GM19468 (cell line): ENCODE data around the gene PGAP6.
"Not testable (repeated sequence)": the region's sequence is repeated elsewhere in the genome, so short reads cannot be mapped to it uniquely, and the experiment has no call there.

Source experiments
- ATAC-seq: cut with Tn5 transposase; IDR thresholded peaks from one replicate; pipeline ENCODE4 v1.9.1; 2021; ENCODE audit warnings: mild to moderate bottlenecking, moderate library complexity, moderate number of reproducible peaks; ENCODE audit not compliant: unreplicated experiment; ENCODE audit errors: extremely low read depth

Gene PGAP6

DNA sequence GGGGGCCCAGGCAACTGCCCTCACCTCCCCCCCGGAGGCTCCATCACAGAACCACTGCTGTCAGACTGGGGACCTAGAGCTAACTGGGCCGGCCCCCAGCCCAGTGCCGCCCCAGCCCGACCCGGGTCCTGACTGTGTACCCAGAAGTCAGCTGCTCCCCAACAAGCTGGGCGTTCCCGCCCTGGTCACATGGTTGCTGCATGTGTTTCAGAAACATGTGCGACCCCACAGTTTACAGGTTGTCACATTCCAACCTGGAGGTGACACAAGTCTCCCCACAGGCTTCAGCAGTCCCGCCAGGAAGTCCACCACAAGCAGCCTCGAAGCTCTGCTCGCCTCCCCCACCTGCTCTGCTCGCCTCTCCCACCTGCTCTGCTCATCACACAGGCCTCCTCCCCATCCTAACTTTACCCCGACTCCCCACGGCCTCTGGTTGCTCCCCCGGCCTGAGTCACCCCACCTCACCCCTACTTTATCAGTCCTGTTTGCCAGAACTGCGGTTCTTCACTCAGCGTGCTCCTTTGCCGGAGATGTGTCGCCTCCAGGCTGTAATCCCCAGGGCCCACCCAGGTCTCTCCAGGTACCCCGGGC is 12.4 kb downstream of the PGAP6 start:
- ATAC-seq: no peak

DNA sequence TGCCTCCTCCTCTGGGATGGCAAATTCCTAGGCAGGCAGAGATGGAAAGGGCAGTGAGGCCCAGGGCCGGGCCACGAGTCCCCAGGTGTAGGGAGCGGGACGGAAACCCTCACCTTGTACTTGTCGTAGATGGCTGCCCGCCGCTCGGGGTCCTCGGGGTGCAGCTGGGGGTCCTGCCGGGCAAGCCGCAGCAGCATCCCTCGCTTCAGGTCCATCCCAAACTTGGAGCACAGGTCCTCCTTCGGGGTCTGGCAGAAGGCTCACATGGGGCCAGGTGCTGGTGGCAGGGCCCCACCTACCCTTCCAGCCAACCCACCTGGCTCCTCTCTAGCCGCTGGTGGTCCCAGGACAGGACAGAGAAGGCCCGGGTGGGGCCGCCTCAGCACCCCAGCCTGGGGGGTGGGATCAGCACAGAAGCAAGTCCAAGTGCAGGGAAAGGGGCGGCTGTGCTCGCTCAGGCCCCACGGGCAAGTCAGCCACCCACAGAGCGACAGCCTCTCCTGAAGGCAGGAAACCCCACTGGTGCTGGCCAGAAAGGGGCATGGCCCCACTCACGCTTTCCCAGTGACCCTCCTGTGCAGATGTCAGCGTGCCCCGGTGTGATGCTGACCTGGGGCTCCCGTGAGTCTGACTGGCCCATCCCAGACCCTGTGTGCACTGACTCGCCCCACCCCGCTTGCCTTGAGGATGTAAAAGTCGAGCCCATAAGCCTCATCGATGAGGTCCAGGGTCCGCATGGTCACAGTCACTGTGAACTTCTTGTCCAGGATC is 13.2 kb downstream of the PGAP6 start:
- no peak for ATAC-seq

GRCh38 chr16:367333-367903 is 14.4 kb downstream of the PGAP6 start:
- ATAC-seq: no peak

DNA sequence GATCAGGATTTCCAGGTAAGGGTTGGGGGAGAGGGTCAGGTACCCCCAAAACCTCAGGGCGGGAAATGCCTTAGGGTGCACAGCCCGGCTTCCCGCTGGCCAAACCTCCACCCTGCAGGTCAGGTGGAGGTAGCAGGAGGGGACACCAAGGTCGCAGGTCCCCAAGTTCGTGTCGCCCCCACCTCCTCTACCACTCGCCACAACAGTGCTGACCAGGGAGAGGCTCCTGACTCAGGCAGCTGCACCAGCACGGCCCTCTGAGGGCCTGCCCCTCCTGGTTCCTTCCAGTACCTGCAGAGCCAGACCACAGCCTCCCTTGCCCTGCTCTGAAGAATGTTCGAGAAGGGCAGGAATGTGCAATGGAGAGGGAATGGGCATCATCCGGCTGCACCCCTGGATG is 15.3 kb downstream of the PGAP6 start:
- ATAC-seq: no peak

DNA sequence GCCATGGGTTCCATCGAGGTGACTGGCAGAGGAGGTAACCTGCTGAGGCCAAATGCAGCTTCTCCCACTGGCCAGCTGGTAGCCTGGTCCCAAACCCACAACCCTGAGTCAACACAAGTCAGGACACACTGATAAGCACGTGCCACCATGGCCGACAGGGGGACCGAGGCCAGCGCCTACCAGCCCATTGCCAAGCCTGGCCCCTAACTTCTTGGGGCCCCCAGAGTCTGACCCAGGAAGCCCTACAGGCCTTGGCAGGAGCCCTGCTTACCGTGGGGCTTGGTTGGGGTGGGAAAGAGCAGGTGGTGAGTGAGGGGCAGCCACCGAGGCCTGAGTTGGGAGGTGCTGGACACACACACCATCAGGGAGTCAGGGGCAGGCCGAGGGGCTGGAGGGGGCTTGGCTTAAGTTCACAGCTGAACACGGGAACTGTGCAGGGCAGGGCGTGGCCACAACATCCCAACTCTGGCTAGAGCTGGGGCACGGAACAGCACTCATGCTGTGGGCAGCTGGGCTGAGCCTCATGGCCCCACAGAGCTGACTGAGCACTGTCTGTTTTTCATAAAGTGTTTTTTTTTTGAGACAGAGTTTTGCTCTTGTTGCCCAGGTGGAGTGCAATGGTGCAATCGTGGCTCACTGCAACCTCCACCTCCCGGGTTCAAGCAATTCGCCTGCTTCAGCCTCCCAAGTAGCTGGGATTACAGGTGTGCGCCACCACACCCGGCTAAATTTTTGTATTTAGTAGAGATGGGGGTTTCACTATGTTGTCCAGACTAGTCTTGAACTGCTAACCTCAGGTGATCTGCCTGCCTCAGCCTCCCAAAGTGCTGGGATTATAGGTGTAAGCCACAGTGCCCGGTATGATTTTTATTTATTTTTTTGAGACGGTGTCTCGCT is 16.9 kb downstream of the PGAP6 start:
- no peak for ATAC-seq

DNA sequence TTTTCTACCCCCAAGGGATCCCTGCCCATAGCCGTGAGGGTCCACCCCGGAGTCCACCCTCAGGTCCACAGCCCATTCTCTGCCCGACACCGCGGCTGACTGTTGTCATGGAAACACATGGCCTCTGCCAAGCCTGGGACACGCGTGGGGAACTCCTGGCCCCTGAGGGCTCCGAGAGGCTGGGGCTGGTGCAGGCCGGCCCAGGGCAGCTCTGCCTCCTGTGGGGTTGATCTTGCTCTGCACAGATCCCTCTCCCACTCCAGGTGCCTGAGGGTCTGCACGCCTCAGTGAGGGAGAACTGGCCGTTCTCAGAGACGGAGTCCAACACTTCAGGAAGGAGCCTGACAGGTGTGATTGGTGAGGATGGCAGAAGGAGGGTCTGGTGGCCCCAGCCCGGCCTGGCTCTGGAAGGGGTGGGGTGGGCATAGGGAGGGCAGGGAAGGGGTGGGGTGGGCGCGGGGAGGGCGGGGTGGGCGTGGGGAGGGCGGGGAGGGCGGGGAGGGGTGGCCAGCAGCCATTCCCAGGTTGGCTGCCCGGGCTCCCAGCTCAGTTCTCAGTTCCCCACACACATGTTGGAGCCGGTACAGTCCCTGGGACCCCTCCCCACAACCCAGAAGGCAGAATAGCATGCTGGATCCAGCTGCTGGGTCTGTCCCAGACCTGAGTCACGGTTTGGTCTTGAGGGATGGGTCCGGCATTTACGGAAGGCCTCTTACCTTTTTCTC is 17.9 kb downstream of the PGAP6 start:
- ATAC-seq: no peak

GRCh38 chr16:363110-363765 is 18.5 kb downstream of the PGAP6 start:
- no peak for ATAC-seq

GRCh38 chr16:362702-362999 is 19.1 kb downstream of the PGAP6 start:
- ATAC-seq: not testable (repeated sequence)

GRCh38 chr16:361872-362701 is 19.7 kb downstream of the PGAP6 start:
- no peak for ATAC-seq

DNA sequence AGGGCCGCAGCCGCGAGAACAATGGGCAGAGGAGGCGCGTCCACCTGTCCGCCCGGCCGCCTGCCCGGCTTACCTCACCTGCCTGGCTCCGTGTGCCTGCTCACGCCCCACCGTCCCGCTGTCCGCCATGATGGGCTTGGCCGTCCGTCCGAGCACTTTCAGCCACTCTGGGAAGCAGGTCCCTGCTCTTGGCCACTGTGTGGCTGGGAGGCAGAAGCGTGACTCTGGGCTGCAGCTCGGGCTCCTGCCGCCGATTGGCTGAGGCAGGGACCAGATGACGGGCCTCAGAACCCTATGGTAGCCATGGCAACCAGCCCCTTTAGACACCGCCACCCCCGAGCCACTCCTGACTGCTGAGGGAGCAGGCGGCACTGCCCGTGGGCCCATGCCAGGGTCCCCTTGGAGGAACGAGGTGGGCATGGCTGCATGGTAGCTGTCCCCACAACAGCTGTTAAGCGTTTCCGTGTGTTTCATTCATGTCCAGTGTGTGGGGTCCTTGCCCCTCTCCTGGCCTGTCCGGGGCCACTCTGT is 20.4 kb downstream of the PGAP6 start:
- no peak for ATAC-seq

DNA sequence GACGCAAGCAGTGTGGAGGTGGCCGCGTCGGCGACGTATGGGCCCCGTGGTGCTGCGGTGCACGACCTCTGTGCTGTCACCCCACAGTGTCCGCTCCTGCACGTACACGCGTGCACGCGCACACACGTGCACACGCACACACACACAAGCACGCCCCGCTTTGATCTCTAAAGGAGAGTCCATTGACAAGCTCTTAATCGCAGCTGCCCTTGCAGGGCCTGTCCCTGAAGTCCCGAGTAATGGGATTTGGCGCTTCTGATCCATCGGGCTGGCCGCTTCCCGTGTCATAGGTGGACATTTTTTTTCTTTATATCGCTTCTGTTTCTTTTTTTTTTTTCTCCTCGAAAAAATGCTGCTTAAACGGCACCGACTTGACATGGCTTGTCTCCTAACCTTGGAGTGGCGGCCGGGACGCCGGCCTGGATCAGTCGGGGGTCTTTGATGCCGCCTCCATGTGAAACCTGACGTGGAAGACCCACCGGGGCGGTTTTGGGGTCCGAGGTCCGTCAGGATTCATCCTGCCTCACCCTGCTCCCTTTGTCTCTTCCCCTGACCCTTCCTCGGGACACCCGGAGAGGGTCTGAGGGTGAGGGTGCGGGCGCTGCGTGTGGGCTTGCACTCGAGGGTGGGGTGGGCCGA is 21.0 kb downstream of the PGAP6 start:
- ATAC-seq: no peak

GRCh38 chr16:359871-360697 is 21.7 kb downstream of the PGAP6 start:
- ATAC-seq: no peak

DNA sequence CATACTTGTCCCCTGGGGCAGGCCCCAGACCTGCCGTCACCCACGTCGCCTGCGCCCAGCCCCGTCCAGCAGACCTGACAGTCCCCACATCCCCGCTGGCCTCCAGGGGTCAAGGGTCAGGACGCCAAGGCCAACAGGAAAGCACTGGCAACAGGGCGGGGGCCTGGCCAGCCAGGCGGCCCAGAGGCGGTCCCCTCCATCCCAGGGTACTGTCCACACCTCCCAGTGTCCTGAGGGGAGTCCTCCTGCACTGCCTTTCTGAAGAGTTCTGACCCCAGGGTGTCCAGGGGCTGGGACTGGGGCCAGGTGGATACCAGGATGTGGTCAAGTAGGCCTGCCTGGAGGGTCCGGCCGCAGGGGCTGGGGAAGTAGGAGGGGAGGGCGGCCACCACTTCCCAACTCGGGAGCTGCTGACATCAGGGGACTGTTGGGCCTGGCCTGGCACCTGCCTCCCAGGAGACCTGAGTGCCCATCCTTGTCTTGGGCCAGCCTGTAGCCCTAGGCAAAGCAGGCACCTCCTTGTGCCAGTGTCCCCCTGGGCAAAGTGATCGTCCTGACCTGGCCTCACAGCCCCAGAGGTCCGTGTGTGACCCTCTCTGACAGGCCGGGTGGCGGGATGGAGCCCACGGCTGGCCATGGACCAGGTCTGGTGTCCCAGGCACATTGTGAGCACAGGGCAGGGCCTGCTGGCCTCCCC is 22.6 kb downstream of the PGAP6 start:
- ATAC-seq: no peak

DNA sequence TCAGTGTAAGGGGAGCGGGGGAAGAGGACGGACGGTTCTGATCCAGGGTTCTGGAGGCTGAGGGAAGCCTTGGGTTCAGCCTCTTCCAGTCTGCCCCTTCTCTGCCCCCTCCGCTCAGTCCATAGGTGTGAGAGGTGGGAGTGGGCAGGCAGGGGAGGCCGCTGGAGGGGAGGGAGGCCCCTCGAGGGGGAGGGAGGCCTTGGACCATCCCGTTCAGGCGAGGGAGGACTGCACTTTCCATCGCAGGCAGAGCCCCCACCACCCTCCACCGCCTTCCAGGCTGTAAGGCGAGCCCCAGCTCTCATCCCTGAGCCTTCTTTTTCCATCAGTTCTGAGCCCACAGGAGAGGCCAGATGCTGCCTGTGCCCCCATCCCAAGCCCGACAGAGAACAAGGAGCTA is 25.0 kb downstream of the PGAP6 start:
- no peak for ATAC-seq

DNA sequence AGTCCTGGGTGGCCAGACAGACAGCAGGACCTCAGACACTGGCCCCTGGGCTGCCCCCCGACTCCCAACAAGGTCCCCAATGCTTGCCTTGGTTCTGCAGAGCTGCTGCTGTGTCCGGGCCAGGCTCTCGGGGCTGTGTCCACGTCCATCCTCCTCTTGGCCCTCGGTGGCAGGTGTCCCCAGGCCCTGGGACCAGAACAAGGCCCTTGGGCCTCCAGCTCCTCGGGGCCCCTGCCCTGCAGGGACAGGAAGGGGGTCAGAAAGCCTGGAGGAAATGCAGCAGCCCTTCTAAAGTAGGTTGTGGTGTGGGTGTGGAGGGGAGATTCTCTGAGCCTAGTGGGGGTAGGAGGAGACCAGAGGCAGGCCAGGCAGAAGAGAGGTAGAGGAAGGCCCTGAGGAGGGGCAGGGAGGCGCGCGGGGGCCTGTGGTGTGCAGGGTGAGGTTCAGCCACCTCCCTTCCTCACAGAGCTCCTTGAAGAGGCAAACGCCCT is 26.8 kb downstream of the PGAP6 start:
- ATAC-seq: no peak

DNA sequence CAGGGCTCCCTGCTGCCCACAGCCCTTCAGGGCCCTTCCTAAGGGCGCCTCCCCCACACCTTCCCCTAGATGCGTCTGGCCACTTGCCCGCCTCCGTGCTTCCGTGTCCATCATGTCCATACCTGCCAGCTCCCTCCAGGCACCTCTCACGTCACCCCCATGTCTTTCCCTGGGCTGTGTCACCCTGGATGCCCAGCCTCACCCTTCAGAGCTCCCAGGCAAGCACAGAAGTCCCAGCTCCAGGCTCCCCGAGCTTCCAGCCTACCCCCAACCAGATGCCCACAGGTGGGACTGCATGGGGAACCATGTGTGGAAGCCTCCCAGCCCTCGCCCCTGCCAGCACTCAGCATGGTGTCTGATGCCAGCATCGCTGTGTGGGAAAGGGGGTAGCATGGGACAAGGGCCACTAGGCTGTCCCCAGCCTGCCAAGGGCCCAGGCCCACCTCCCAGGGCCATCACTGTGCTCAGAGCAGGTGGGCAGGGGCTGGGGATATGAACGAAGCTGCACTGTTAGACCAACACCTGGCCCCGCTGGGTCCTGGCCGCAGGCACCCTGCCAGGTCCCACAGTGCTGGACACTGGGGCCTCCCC is 27.4 kb downstream of the PGAP6 start:
- no peak for ATAC-seq
